NK-92 treated with Interleukin-12 subunit alpha and Interleukin-12 subunit beta, amount 100 ng/mL, for 24 hours (cell line): Measurements from ENCODE around the gene AP3S2.

Experiments
- DNase-seq: peaks from one replicate; lab custom pipeline; 2025; lab: John Stamatoyannopoulos, UW

AP3S2 gene

DNA sequence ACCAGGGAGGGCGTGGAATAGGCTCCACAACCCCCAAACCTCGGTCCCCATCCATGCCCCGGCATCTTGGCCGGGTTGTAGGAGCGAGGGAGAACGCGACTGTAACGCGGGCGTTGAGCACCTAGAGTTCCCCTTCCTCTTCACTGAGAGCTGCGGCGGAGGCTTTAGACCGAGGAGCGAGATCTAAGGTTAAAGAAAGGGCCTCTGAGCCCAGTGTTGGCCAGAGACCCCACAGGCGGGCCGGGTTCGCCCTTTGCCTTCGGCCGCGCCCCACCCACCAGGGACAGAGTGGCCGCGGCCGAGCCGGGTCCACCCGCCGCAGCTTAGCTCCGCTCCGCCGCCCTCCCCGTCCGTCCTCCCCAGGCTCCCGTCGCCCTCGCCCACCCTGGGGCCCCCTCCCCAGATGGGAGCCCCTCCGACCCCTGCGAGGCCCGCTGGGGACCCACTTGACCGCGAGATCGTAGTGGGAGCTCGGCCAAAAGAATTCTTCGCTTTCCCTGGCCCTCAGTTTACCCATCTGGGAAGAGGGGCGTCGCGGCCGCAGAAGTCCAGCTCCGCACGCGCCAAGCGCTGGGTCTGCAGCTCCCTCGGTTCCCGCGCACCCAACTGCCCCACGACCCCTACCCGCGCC is 79.6 kb downstream of the AP3S2 start:
- DNase-seq: no peak

GRCh38 chr15:89813381-89814111 is 80.2 kb downstream of the AP3S2 start:
- DNase-seq: no peak

DNA sequence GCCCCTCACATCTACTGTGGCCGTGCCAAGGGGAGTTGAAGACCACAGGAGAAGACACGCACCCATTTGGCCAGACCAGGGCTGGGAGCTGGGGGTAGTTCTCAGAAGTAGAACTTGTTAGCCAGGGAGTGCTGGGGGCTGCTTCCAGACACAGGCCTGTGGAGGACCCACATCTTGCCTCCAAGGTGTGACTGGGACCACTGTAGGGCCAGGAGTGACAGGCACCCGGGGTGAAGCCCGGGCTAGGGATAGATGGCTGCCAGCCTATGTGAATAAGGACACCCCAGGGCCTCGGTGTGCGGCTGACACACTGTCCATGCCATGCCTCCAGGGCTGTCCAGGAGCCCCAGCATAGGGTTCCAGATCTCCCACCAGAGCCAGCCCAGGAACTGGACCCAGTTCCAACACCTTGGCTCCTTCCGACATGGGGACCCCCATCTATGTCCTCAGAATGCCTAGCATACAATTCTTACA is 80.9 kb downstream of the AP3S2 start:
- DNase-seq: no peak

- no peak for DNase-seq
Measured at GRCh38 chr15:89812011-89812846, 81.6 kb downstream of the AP3S2 start.

- DNase-seq: no peak
Measured at GRCh38 chr15:89810837-89811236, 83.0 kb downstream of the AP3S2 start.

DNA sequence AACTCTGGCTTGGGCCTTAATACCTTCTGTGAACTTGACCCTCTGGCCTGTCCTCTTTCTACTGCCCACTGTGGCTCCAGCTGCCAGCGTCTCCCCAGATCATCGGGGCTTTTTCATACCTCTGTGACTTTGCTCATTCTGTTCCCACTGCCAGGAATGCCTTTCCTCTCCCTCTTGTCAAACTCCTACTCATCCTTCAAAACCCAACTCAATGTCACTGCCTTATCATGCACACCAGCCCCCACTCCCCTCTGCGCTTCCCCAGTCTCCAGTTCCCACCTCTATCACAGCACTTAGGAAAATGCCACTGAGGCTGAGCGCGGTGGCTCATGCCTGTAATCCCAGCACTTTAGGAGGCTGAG is 84.0 kb downstream of the AP3S2 start:
- no peak for DNase-seq

DNA sequence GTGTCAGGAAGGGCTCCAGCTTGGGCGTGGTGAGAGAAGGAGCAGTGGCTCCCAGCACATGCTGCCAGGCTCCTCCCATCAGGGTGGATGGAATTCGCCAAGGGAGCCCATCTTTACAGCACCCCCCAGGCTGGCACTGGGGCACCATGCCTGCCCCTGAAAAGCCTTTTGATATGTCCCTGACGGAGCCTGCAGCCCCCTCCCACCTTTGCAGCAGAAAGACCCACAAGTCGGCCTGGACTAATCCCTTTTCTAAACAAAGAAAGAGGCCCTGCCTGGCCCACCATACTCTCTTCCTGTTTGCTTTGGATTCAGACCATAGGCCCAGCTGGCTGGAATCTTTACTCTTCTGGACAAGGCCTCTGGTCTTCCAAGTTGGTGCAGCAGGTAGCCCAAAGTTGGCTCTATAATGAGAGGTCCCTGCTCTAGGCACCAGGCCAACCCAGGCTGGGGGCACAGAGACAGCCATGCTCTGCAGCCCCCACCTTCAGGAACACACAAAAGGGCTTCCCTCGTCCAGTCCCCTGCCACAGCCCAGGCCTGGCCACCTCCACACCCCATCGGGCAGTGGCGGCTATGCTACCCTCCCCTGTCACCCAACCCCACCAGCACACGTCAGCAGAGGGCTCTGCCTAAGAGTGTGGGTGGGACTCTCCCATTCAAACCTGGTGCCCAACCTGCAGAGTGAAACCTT is 84.6 kb downstream of the AP3S2 start:
- no peak for DNase-seq

- DNase-seq: no peak
Measured at GRCh38 chr15:89808160-89808870, 85.5 kb downstream of the AP3S2 start.

- no peak for DNase-seq
Measured at GRCh38 chr15:89807689-89808088, 86.1 kb downstream of the AP3S2 start.

GRCh38 chr15:89806559-89807550 is 86.9 kb downstream of the AP3S2 start:
- DNase-seq: no peak

DNA sequence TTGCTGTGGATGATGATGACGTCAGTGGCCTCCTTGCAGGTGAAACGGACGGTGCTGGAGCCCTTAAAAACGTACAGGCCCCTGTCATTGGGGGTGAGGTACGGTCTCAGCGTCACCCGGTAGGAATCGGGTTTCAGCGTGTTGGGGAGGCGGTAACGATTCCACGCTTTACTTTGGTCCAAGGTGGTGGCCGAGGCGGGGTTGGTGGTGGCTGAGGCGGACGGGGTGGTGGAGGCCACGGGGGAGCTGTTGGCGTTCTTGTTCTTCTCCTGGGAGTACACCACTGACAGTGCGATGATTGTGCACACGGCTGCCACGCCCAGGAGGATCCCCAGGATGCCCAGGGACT is 87.6 kb downstream of the AP3S2 start:
- no peak for DNase-seq

GRCh38 chr15:89805241-89806209 is 88.3 kb downstream of the AP3S2 start:
- no peak for DNase-seq

DNA sequence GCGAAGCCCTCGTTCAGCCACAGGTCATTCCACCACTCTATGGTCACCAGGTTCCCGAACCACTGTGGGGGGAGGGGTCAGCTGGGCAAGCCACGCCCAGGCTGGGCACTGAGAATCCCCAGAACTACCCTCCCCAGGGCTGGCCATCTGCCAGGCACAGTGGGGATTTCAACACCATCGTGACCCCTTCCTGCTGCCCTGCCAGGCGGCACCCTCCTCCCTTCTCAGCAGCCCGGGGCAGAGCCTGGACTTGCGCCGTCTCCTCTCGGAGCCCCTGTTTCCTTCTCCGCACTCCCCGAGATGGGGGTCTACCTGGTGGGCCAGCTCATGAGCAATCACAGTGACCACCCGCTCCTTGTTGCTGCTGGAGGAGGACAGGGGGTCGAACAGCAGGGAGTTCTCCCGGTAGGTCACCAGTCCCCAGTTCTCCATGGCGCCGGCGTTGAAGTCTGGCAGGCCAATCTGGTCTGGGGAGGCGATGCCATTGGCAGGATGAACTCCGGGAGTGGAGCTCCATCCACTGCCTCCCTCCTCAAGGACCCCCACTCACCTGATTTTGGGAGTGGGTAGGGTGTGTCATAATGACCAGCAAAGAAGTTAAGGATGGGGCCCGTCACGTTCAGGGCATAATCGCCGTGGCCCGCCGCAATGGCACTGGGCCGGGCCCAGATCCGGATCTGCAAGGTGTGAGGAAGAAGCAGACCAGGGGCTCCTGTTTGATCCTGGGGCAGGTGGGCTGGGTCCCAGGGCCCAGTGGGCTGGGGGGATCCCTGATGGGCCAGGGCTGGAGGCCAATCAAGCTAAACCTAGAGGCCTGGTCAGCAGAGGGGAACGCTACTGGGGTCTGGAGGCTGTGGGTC is 89.6 kb downstream of the AP3S2 start:
- DNase-seq: no peak

GRCh38 chr15:89802986-89803824 is 90.6 kb downstream of the AP3S2 start:
- DNase-seq: no peak

DNA sequence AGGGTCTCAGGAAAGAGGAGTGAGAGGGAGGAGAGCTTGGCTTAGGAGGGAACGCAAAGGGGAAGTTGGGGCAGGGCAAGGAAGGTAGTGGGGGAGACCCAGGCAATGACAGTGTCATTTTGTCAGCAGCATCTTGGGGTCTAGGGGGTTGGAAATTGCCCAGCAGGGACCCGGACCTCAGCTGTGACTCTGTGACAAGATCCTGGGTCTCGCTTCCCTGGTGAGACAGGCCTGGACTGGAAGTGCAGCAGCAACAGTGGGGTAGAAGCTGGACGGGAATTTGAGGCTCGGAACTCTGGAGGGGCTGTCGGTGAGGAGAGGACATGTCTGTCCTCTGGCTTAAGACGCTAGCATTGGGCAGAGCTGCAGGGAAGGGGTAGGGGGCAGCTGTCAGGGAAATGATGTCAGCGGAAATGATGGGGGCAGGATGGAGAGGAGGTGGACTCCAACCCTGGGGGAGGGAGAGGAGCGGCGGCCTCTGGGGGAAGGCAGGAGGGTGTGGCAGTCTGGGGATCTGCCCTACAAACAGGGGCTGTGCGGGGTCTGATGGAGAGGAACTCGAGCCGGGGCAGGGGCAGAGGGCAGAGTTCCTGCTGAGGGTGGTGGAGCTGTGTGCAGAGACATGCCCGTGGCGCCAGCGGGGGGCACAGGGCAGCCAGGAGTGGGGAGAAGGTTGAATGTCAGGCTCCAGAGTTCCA is 91.4 kb downstream of the AP3S2 start:
- DNase-seq: no peak

DNA sequence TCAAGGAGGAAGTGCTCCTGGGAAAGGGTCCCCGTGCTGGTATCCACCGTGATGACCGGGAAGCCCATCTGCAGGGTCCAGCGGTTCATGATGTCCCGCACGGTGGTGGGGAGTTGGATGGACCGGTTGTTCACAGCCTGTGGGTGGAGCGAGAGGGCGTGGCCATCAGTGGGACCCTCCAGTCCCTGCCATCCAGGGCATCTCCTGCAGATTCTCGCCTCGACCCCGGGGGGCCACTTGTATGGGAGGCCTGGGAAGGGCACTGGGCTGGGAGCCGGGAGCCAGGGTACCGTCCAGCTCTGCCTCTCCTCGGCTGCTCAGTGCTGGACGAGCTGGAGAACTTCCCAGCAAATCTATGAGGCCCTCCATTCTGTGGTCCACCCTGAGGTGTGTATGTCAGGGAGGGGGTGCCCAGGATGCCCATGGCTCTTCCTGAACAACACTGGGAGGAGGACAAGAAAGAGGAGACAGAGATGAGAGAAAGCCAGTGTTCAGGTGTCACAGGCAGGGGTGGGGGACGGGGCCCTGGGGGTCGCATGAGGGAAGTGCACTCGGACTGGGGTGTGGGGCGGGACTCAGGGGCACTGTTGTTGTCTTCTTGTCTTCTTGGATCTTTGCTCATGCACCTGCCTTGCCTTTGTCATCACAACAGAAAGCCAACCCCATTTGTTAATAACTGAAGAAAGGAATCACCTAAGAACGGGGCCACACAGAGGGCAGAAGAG is 92.2 kb downstream of the AP3S2 start:
- no peak for DNase-seq
